Retinal pigment epithelial cell (primary cell): ENCODE results near the gene TOE1.

Experiments
- DNase-seq: peaks from one replicate; pipeline ENCODE4 v3.0.0-alpha.2; 2010; ENCODE audit warnings: low read depth
- H3K4me3 ChIP-seq: 2 replicates; pipeline ENCODE4 v1.5.1; 2011; ENCODE audit warnings: mild to moderate bottlenecking, low read length, control low read depth, moderate library complexity
- TF ChIP-seq, protein P1 (sequence below): conservative IDR thresholded peaks from 2 replicates; pipeline ENCODE4 v1.5.1; 2011; ENCODE audit warnings: low read depth, low read length, control low read depth, inconsistent platforms

TOE1 gene

DNA sequence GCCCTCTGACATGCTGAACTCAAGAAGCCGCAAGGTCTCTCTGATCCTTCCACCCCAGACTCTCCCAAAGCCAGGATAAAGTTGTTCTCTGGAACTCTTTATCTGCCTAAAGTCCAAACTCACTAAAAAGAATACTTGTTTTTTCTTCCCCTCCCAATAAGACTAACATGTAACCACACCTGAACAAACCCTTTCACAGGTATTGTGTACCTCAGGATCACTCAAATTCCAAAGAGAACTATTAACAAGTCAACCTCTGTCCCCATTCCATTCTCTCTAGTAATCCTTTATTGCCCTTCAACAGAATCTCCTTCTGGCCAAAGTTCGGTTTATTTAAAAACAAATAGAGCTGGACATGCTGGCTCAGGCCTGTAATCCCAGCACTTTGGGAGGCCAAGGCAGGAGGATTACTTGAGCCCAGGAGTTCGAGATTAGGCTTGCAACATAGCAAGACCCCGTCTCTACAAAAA, 4.1 kb upstream of the TOE1 start:
- TF ChIP-seq, protein P1, sequence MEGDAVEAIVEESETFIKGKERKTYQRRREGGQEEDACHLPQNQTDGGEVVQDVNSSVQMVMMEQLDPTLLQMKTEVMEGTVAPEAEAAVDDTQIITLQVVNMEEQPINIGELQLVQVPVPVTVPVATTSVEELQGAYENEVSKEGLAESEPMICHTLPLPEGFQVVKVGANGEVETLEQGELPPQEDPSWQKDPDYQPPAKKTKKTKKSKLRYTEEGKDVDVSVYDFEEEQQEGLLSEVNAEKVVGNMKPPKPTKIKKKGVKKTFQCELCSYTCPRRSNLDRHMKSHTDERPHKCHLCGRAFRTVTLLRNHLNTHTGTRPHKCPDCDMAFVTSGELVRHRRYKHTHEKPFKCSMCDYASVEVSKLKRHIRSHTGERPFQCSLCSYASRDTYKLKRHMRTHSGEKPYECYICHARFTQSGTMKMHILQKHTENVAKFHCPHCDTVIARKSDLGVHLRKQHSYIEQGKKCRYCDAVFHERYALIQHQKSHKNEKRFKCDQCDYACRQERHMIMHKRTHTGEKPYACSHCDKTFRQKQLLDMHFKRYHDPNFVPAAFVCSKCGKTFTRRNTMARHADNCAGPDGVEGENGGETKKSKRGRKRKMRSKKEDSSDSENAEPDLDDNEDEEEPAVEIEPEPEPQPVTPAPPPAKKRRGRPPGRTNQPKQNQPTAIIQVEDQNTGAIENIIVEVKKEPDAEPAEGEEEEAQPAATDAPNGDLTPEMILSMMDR = no peak
- H3K4me3 ChIP-seq = no peak overlapping the region
- no peak for DNase-seq

DNA sequence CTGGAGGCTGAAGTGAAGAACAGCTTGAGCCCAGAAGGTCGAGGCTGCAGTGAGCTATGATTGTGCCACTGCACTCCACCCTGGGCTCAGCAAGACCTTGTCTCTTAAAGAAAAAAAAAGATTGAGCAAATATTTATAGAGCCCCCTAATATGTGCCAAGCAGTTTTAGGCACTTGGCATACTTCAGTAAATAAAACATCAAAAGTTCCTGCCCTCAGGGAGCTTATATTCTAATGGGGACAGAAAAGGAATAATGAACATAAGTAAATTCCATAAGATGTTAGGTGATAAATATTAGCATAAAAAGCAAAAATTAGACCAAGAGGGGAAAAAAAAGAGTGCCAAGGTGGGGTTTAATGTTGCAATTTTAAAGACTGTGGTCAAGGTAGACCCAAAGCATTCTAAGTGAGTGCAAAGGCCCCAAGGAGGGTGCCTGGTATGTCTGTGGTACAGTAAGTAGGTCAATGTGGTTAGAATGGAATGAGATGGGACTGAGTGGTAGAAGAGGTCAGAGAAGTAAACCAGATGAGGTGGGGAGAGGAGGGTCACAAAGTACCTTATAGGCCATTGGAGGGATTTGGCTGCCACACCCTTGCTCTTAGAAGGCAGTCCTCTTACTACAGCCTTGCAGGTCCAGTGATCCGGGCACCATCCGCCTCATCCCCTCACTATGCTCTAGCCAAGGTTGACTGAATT, 2.2 kb upstream of the TOE1 start:
- H3K4me3 ChIP-seq = no peak overlapping the region
- TF ChIP-seq, protein P1 = no peak
- no peak for DNase-seq

DNA sequence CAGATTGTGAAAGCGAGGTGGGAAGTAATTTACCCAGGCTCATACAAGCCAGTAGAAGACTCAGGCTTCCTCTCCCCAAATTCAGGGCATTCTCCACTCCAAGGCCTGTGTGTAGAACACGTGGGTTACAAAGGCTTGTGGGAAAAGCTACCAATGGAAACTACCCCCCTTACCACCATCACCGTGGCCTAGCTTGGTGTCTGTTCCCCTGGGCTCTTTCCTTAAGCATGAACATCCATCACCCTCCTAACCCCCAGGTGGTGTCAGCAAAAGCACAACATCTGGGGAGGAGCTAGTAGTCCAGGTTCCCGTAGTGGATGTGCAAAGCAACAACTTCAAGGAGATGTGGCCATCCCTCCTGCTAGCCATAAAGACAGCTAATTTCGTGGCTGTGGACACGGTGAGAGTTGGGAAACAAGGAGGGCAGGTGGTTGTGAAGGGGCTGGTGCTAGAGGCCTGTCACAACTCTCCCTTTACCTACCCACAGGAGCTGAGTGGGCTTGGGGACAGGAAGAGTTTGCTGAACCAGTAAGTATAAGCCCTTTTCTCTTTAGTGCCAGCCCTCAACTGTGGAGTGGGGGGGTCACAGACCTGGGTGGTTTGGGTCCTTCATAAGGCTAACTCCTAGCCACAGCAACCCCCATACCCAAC, 971 bp downstream of the TOE1 start:
- DNase-seq = no peak
- TF ChIP-seq, protein P1 = no peak
- H3K4me3 ChIP-seq = peak overlapping the region; percentile 95

DNA sequence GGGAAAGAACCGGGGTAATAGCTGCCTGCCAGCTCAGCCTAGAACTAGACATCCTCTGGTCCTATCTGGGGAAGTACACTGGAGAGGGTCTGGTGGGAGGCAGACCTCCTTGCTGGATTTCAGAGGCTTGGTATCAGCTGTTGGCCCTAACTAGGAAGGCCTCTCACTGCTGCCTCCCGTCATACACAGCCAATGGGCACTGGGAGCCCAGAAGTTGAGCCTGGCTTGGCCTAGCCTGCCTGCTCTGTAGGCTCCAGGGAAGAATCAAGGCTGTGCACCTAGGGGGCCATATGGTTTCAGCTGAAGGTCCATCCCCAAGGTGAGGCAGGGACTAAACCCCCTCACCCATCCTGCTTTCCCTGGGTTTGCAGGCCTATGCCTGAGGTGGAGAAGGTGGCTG, 4.5 kb downstream of the TOE1 start:
- H3K4me3 ChIP-seq = no peak overlapping the region
- DNase-seq = no peak
- TF ChIP-seq, protein P1 = no peak

DNA sequence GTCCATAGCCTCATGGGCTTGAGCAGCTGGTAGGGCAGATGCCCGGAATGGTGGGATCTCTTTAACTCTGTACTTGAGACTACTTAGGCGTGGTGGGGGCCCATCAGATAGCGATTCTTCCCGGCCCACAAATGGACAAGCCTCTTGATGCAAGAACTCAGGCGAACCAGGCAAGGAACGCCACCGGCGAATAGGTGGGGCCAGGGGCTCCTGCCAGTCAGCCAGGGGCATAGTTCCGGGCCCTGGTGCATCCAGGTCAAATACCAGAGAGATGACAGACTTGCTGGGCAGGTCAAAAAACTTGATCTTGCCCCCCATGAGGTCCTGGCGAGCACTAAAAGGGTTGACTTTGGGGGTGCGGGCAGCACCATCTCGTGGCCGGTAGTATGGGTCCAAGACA, 5.0 kb downstream of the TOE1 start:
- no peak for DNase-seq
- no peak overlapping the region for H3K4me3 ChIP-seq
- TF ChIP-seq, protein P1 = no peak

DNA sequence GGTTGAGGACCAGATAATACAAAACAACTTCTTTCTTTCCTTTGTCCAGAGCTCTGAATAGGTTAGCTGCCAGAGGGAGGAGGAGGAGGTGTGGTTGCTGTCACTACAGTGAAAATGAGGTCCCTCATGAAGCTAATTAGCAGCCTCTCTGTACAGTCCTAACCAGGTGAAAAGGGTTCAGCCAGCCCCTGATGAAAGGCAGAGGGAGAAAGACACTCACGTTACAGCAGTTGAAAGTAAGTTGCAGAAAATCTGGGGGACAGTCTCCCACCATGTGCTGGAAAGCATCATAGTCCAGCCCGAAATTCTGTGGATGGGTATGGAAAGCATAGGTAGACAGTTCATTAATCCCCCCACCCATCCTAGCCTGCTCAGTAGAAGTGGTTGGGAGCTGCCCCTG, 6.5 kb downstream of the TOE1 start:
- TF ChIP-seq, protein P1 = no peak
- DNase-seq = no peak
- H3K4me3 ChIP-seq = no peak overlapping the region

DNA sequence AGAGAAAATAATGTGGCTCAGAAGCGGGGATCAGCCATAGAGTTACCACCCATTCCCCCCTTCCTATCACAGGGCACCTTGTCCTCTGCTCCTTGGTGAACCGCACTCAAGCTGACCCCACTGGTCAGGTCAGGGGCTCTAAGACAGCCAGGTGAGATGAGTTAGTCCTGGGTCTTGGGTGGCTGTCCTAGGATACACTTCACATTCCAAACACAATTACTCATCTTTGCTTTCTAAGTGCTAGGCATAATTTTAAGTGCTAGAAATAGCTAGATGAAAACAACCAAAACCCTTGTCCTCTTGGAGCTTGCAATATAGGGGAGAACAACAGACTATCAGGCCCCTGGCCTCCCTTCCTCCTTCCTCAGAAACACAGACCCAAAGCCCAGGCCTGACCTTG, 8.1 kb downstream of the TOE1 start:
- no peak for DNase-seq
- no peak overlapping the region for H3K4me3 ChIP-seq
- TF ChIP-seq, protein P1 = no peak
